Smooth muscle cell (in vitro differentiated cells): Measurements from ENCODE around the gene SYNJ2. TPM values are rescaled to one million over a fixed set of nuclear protein-coding genes. Genes with fewer than 3 reads are reported as not detected.

Experiments used
- DNase-seq: peaks from one replicate; lab custom pipeline; 2025; ENCODE audit not compliant: unreplicated experiment; lab: John Stamatoyannopoulos, UW
- H2AFZ ChIP-seq: fragments of 200-600 bp; sonication (generic); 2 replicates; pipeline ENCODE4 v1.6.0; 2016; ENCODE audit warnings: antibody characterized with exemption, low read depth, mild to moderate bottlenecking
- H3F3A ChIP-seq: fragments of 200-600 bp; sonication (generic); 2 replicates; pipeline ENCODE4 v1.6.0; 2017; ENCODE audit warnings: antibody characterized with exemption, low read depth
- H3K27ac ChIP-seq: fragments of 200-600 bp; sonication (generic); 2 replicates; pipeline ENCODE4 v1.5.1; 2016; ENCODE audit warnings: low read depth, mild to moderate bottlenecking
- H3K27me3 ChIP-seq: fragments of 200-600 bp; sonication (generic); 2 replicates; pipeline ENCODE4 v1.6.1; 2016; ENCODE audit warnings: low read depth, mild to moderate bottlenecking
- H3K36me3 ChIP-seq: fragments of 200-600 bp; sonication (generic); 2 replicates; pipeline ENCODE4 v1.5.1; 2016; ENCODE audit warnings: low read depth
- H3K4me1 ChIP-seq: fragments of 200-600 bp; sonication (generic); 2 replicates; pipeline ENCODE4 v1.5.1; 2016; ENCODE audit warnings: low read depth
- H3K4me2 ChIP-seq: fragments of 200-600 bp; sonication (generic); 2 replicates; pipeline ENCODE4 v1.6.0; 2016; ENCODE audit warnings: mild to moderate bottlenecking
- H3K4me3 ChIP-seq: fragments of 200-600 bp; sonication (generic); 2 replicates; pipeline ENCODE4 v1.5.1; 2016; ENCODE audit warnings: mild to moderate bottlenecking
- H3K79me2 ChIP-seq: fragments of 200-600 bp; sonication (generic); 2 replicates; pipeline ENCODE4 v1.6.0; 2016; ENCODE audit warnings: low read depth, mild to moderate bottlenecking
- H3K9ac ChIP-seq: fragments of 200-600 bp; sonication (generic); 2 replicates; pipeline ENCODE4 v1.6.0; 2016; ENCODE audit warnings: low read depth
- H3K9me3 ChIP-seq: fragments of 200-600 bp; sonication (generic); replicated peaks from 2 replicates; pipeline ENCODE4 v1.5.1; 2016; ENCODE audit warnings: low read depth
- H4K20me1 ChIP-seq: fragments of 200-600 bp; sonication (generic); 2 replicates; pipeline ENCODE4 v1.6.0; 2016; ENCODE audit warnings: low read depth
- WGBS: methylation state at CpG from one replicate; pipeline ENCODE4 v1.1.7; 2016; ENCODE audit warnings: low lambda C conversion rate; 5-methylcytosine and 5-hydroxymethylcytosine counted together
- polyA plus RNA-seq: library from polyadenylated mRNA; unstranded; fragments of >200 nt; fragmentation: Nextera tagmentation; extraction: Ambion mirVana; gene quantifications from 2 replicates; pipeline ENCODE4 v1.2.1, GENCODE V29; 2016
- total RNA-seq: library from RNA; depleted of rRNA; stranded (reverse); fragments of >200 nt; gene quantifications from 2 replicates; pipeline ENCODE4 v1.2.3, GENCODE V29; 2014
- TF ChIP-seq, protein P1 (sequence below): fragments of 200-600 bp; sonication (generic); IDR thresholded peaks from 2 replicates; pipeline ENCODE4 v1.5.1; 2017; ENCODE audit warnings: borderline replicate concordance, mild to moderate bottlenecking, antibody characterized with exemption; ENCODE audit not compliant: insufficient read depth, poor library complexity, severe bottlenecking

The SYNJ2 gene
- total and polyA plus RNA-seq, 2 experiments from 2014 or later, result 6.0 to 6.1 TPM

DNA sequence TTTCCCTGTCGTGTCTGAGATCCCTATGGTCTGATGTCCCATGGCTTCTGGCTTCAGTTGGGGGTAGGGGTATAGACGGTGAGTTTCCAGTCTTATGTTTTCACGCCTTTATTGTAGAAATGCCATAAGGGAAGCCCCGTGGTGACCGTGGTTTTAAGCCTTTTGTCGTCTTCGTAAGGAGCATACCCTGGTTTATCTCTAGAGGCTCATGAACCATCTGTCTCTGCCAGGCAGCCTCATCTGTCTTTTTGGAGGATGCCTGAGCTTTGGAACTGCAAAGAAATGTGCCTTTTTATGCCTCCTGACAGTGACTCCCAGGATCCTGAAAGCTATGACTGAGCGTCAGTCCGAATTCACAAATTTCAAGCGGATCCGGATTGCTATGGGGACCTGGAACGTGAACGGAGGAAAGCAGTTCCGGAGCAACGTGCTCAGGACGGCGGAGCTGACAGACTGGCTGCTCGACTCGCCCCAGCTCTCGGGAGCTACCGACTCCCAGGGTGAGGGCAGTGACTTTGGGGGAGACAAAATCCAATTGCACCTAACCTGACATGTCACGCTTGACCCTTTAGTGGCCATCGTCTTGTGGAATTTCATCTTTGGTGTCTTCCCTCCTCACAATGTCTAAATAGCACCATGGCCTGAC lies 84.6 kb downstream of the SYNJ2 start:
- no peaks in the 10 kb centered on the region for H3K9me3 ChIP-seq
- H3K27me3 ChIP-seq, result no peaks in the 10 kb centered on the region
- 95% methylated on average over 23 of the region's 23 CpGs for WGBS
- no peaks in the 10 kb centered on the region for H3K4me1 ChIP-seq
- no peak overlapping the region for H2AFZ ChIP-seq
- no peak overlapping the region for H3K27ac ChIP-seq
- no peaks in the 10 kb centered on the region for H3K79me2 ChIP-seq
- no peak for DNase-seq
- H3K4me3 ChIP-seq, result no peak overlapping the region
- no peaks in the 10 kb centered on the region for H3K36me3 ChIP-seq
- no peaks in the 10 kb centered on the region for H3F3A ChIP-seq
- no peak overlapping the region for H3K9ac ChIP-seq
- H4K20me1 ChIP-seq, result no peaks in the 10 kb centered on the region
- TF ChIP-seq, protein P1, sequence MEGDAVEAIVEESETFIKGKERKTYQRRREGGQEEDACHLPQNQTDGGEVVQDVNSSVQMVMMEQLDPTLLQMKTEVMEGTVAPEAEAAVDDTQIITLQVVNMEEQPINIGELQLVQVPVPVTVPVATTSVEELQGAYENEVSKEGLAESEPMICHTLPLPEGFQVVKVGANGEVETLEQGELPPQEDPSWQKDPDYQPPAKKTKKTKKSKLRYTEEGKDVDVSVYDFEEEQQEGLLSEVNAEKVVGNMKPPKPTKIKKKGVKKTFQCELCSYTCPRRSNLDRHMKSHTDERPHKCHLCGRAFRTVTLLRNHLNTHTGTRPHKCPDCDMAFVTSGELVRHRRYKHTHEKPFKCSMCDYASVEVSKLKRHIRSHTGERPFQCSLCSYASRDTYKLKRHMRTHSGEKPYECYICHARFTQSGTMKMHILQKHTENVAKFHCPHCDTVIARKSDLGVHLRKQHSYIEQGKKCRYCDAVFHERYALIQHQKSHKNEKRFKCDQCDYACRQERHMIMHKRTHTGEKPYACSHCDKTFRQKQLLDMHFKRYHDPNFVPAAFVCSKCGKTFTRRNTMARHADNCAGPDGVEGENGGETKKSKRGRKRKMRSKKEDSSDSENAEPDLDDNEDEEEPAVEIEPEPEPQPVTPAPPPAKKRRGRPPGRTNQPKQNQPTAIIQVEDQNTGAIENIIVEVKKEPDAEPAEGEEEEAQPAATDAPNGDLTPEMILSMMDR, result no peak
- H3K4me2 ChIP-seq, result no peak overlapping the region

DNA sequence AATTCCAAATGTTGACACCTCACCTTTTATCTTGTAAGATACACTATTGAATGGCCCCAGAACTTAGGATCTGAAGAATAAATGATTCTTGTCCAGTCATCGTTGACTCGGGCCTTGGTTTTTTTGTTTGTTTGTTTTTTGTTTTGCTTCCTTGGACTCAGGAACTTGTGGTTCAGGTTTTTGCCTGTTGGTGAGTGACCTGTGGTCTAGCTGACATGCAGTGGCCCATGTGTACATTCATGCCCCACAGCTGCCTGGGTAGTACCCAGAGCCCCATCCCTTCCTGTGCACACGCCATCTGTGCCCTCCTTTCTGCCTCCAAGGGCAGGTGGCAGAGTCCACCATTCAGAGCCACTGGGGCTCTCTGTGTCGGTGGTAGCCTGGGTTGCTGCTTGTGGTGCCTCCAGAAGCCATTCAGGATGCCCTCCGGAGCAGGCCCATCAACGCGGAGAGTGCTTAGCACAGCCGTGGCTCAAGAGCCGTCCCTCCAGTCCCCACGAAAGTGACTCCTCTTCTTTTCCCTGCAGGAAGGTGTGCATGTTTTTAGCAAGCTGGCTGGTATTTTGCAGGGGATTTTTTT lies 85.9 kb downstream of the SYNJ2 start:
- H3K27ac ChIP-seq, result no peak overlapping the region
- no peaks in the 10 kb centered on the region for H3K36me3 ChIP-seq
- DNase-seq, result no peak

GRCh38 chr6:158068156-158068892 lies 86.7 kb downstream of the SYNJ2 start:
- Histone ChIP-seq H3K4me3 (no peak overlapping the region), H3K9ac (no peak overlapping the region), H3K4me2 (no peak overlapping the region), H3K4me1 (no peaks in the 10 kb centered on the region), H3K36me3 (no peaks in the 10 kb centered on the region), H4K20me1 (no peaks in the 10 kb centered on the region), H3K79me2 (no peaks in the 10 kb centered on the region), H2AFZ (no peak overlapping the region), H3F3A (no peaks in the 10 kb centered on the region), H3K9me3 (no peaks in the 10 kb centered on the region), H3K27ac (no peak overlapping the region), H3K27me3 (no peaks in the 10 kb centered on the region)
- TF ChIP-seq, protein P1, result no peak
- no peak for DNase-seq
- WGBS, result 94% methylated on average over 10 of the region's 10 CpGs

More for the DNA sequence above, 85.9 kb downstream of the SYNJ2 start:
- no peak overlapping the region for H3K4me2 ChIP-seq
- H3F3A ChIP-seq, result no peaks in the 10 kb centered on the region
- no peak overlapping the region for H2AFZ ChIP-seq
- H3K4me3 ChIP-seq, result no peak overlapping the region
- no peaks in the 10 kb centered on the region for H3K79me2 ChIP-seq
- H3K27me3 ChIP-seq, result no peaks in the 10 kb centered on the region
- no peaks in the 10 kb centered on the region for H3K9me3 ChIP-seq
- H4K20me1 ChIP-seq, result no peaks in the 10 kb centered on the region
- H3K9ac ChIP-seq, result no peak overlapping the region
- TF ChIP-seq, protein P1, result no peak
- H3K4me1 ChIP-seq, result no peaks in the 10 kb centered on the region
- WGBS, result 96% methylated on average over 10 of the region's 10 CpGs
